ENCODE results near the gene CCDC121. TPM values are rescaled to one million over a fixed set of nuclear protein-coding genes. Genes with fewer than 3 reads are reported as not detected.
"Not testable (repeated sequence)": the region's sequence is repeated elsewhere in the genome, so short reads cannot be mapped to it uniquely, and the experiment has no call there.

The CCDC121 gene
- total RNA-seq, 5 donors from 2014 or later (not counting 1 experiment from before 2014, with no cell fraction given), result 0.49 to 1.4 (median 1.2) TPM

GRCh38 chr2:27615316-27615715 is 13.5 kb downstream of the CCDC121 start:
- H3K36me3 ChIP-seq (ENCODE audit: control insufficient read depth in 2 of 2, extremely low read depth in 1 of 2, insufficient read depth in 1 of 2, low read length in 1 of 2), result peaks cover 4 to 75% of the 10 kb centered on the region in 2 donors
- Mint-ChIP-seq H3K4me3 (no peak overlapping the region), H3K9me3 (no peaks in the 10 kb centered on the region), H3K27me3 (no peaks in the 10 kb centered on the region), H3K4me1 (peaks cover 3 to 10% (median 4%) of the 10 kb centered on the region in 3 donors), H3K27ac (no peak overlapping the region), H3K36me3 (peaks cover 54% of the 10 kb centered on the region)
- DNase-seq (no peak), ATAC-seq (replicated peaks in 1 of 4) (no peak)
- no peak overlapping the region for H3K27ac ChIP-seq (ENCODE audit: low read length)
- H3K27me3 ChIP-seq (replicated peaks in 1 of 2; ENCODE audit: control insufficient read depth in 2 of 2, extremely low read depth in 1 of 2, insufficient read depth in 2 of 2, low read length in 1 of 2), result no peaks in the 10 kb centered on the region
- no peaks in the 10 kb centered on the region for H3K9me3 ChIP-seq
- WGBS (ENCODE audit: insufficient coverage), result 100% methylated on average over 3 of the region's 3 CpGs
- CTCF ChIA-PET, result no interaction called here
- no peaks in the 10 kb centered on the region for H3K4me1 ChIP-seq (ENCODE audit: control insufficient read depth in 1 of 2, extremely low read depth in 1 of 2, insufficient read depth in 2 of 2, low read length in 2 of 2)
- no peak overlapping the region for H3K4me3 ChIP-seq (ENCODE audit: control insufficient read depth in 1 of 2, extremely low read depth in 1 of 2, low read length in 1 of 2)
- POLR2A ChIA-PET, result no interaction called here

GRCh38 chr2:27613985-27614384 is 14.8 kb downstream of the CCDC121 start:
- Histone ChIP-seq H3K36me3 (ENCODE audit: control insufficient read depth in 2 of 2, extremely low read depth in 1 of 2, insufficient read depth in 1 of 2, low read length in 1 of 2) (peaks cover 11 to 78% of the 10 kb centered on the region in 2 donors), H3K9me3 (no peaks in the 10 kb centered on the region), H3K27me3 (replicated peaks in 1 of 2; ENCODE audit: control insufficient read depth in 2 of 2, extremely low read depth in 1 of 2, insufficient read depth in 2 of 2, low read length in 1 of 2) (no peaks in the 10 kb centered on the region), H3K4me3 (ENCODE audit: control insufficient read depth in 1 of 2, extremely low read depth in 1 of 2, low read length in 1 of 2) (no peak overlapping the region), H3K4me1 (ENCODE audit: control insufficient read depth in 1 of 2, extremely low read depth in 1 of 2, insufficient read depth in 2 of 2, low read length in 2 of 2) (no peaks in the 10 kb centered on the region), H3K27ac (ENCODE audit: low read length) (no peak overlapping the region)
- H3K9me3 Mint-ChIP-seq, result no peaks in the 10 kb centered on the region
- ATAC-seq (replicated peaks in 1 of 4) (no peak), DNase-seq (no peak)
- ChIA-PET POLR2A (interaction anchor here in 1 of 2 donors (0.8 kb wide), 1 partner anchor 8 kb away, joined by 3 read pairs; no protein-coding TSS in a partner anchor), CTCF (interaction anchor here in 1 of 2 donors (0.7 kb wide), 1 partner anchor 58 kb away, joined by 4 read pairs; no protein-coding TSS in a partner anchor)
- no peaks in the 10 kb centered on the region for H3K27me3 Mint-ChIP-seq
- peaks cover 49% of the 10 kb centered on the region for H3K36me3 Mint-ChIP-seq
- H3K4me1 Mint-ChIP-seq, result peaks cover 3 to 10% (median 4%) of the 10 kb centered on the region in 3 donors
- no peak overlapping the region for H3K27ac Mint-ChIP-seq
- no peak overlapping the region for H3K4me3 Mint-ChIP-seq
- WGBS (ENCODE audit: insufficient coverage), result no CpG with 5 or more reads among the region's 2 CpGs

- CTCF ChIA-PET, result no interaction called here
- Histone ChIP-seq H3K36me3 (ENCODE audit: control insufficient read depth in 2 of 2, extremely low read depth in 1 of 2, insufficient read depth in 1 of 2, low read length in 1 of 2) (peaks cover 20 to 80% of the 10 kb centered on the region in 2 donors), H3K27me3 (replicated peaks in 1 of 2; ENCODE audit: control insufficient read depth in 2 of 2, extremely low read depth in 1 of 2, insufficient read depth in 2 of 2, low read length in 1 of 2) (no peaks in the 10 kb centered on the region), H3K4me1 (ENCODE audit: control insufficient read depth in 1 of 2, extremely low read depth in 1 of 2, insufficient read depth in 2 of 2, low read length in 2 of 2) (no peaks in the 10 kb centered on the region), H3K27ac (ENCODE audit: low read length) (no peak overlapping the region), H3K4me3 (ENCODE audit: control insufficient read depth in 1 of 2, extremely low read depth in 1 of 2, low read length in 1 of 2) (no peak overlapping the region), H3K9me3 (no peaks in the 10 kb centered on the region)
- no peak for DNase-seq
- H3K4me1 Mint-ChIP-seq, result peaks cover 3 to 7% (median 4%) of the 10 kb centered on the region in 3 donors
- no peak for ATAC-seq (replicated peaks in 1 of 4)
- no peaks in the 10 kb centered on the region for H3K27me3 Mint-ChIP-seq
- no peaks in the 10 kb centered on the region for H3K9me3 Mint-ChIP-seq
- H3K36me3 Mint-ChIP-seq, result peaks cover 55% of the 10 kb centered on the region
- H3K4me3 Mint-ChIP-seq, result no peak overlapping the region
- POLR2A ChIA-PET, result no interaction called here
- 86% methylated on average over 1 of the region's 2 CpGs for WGBS (ENCODE audit: insufficient coverage)
- no peak overlapping the region for H3K27ac Mint-ChIP-seq
Observed at GRCh38 chr2:27606611-27607010, 22.2 kb downstream of the CCDC121 start.

GRCh38 chr2:27596627-27597026 is 32.2 kb downstream of the CCDC121 start:
- Mint-ChIP-seq H3K4me1 (peaks cover 37 to 49% (median 44%) of the 10 kb centered on the region in 3 donors), H3K9me3 (peaks cover 0 to 11% (median 6%) of the 10 kb centered on the region in 3 donors), H3K27me3 (no peaks in the 10 kb centered on the region), H3K27ac (peak overlapping the region in 1 of 2 donors; percentile 58), H3K36me3 (peaks cover 54% of the 10 kb centered on the region), H3K4me3 (no peak overlapping the region)
- Histone ChIP-seq H3K27me3 (replicated peaks in 1 of 2; ENCODE audit: control insufficient read depth in 2 of 2, extremely low read depth in 1 of 2, insufficient read depth in 2 of 2, low read length in 1 of 2) (no peaks in the 10 kb centered on the region), H3K4me3 (ENCODE audit: control insufficient read depth in 1 of 2, extremely low read depth in 1 of 2, low read length in 1 of 2) (no peak overlapping the region), H3K9me3 (no peaks in the 10 kb centered on the region), H3K27ac (ENCODE audit: low read length) (no peak overlapping the region), H3K4me1 (ENCODE audit: control insufficient read depth in 1 of 2, extremely low read depth in 1 of 2, insufficient read depth in 2 of 2, low read length in 2 of 2) (peaks cover 0 to 7% of the 10 kb centered on the region in 2 experiments), H3K36me3 (ENCODE audit: control insufficient read depth in 2 of 2, extremely low read depth in 1 of 2, insufficient read depth in 1 of 2, low read length in 1 of 2) (peaks cover 6 to 31% of the 10 kb centered on the region in 2 donors)
- DNase-seq, result no peak
- CTCF ChIA-PET, result interaction anchor here in 1 of 2 donors (0.6 to 0.8 kb wide), 2 partner anchors 88 to 425 kb away, joined by 3 to 10 read pairs; no protein-coding TSS in a partner anchor
- POLR2A ChIA-PET, result interaction anchor here in 1 of 2 donors (0.6 kb wide), 2 partner anchors 129 to 1300 kb away, joined by 3 to 14 read pairs; no protein-coding TSS in a partner anchor
- ATAC-seq (replicated peaks in 1 of 4), result no peak
- WGBS (ENCODE audit: insufficient coverage), result no CpG with 5 or more reads among the region's 1 CpG

- H3K4me3 ChIP-seq (ENCODE audit: control insufficient read depth in 1 of 2, extremely low read depth in 1 of 2, low read length in 1 of 2); POLR2A ChIA-PET; H3K27ac ChIP-seq (ENCODE audit: low read length); H3K27me3 ChIP-seq (replicated peaks in 1 of 2; ENCODE audit: control insufficient read depth in 2 of 2, extremely low read depth in 1 of 2, insufficient read depth in 2 of 2, low read length in 1 of 2); DNase-seq; H3K4me1 ChIP-seq (ENCODE audit: control insufficient read depth in 1 of 2, extremely low read depth in 1 of 2, insufficient read depth in 2 of 2, low read length in 2 of 2); CTCF ChIA-PET; ATAC-seq (replicated peaks in 1 of 4); H3K4me3 Mint-ChIP-seq; H3K27me3 Mint-ChIP-seq; H3K9me3 ChIP-seq; H3K27ac Mint-ChIP-seq: not testable (repeated sequence)
- H3K36me3 ChIP-seq (ENCODE audit: control insufficient read depth in 2 of 2, extremely low read depth in 1 of 2, insufficient read depth in 1 of 2, low read length in 1 of 2), result peaks cover 6 to 20% of the 10 kb centered on the region in 2 donors
- peaks cover 37 to 52% (median 42%) of the 10 kb centered on the region in 3 donors for H3K4me1 Mint-ChIP-seq
- 96% methylated on average over 3 of the region's 9 CpGs for WGBS (ENCODE audit: insufficient coverage)
- peaks cover 54% of the 10 kb centered on the region for H3K36me3 Mint-ChIP-seq
- peaks cover 0 to 16% (median 10%) of the 10 kb centered on the region in 3 donors for H3K9me3 Mint-ChIP-seq
Observed at GRCh38 chr2:27595412-27595811, 33.4 kb downstream of the CCDC121 start.

GRCh38 chr2:27594020-27594703 is 34.6 kb downstream of the CCDC121 start:
- H3K27me3 ChIP-seq (replicated peaks in 1 of 2; ENCODE audit: control insufficient read depth in 2 of 2, extremely low read depth in 1 of 2, insufficient read depth in 2 of 2, low read length in 1 of 2); H3K9me3 ChIP-seq; POLR2A ChIA-PET; DNase-seq; H3K36me3 ChIP-seq (ENCODE audit: control insufficient read depth in 2 of 2, extremely low read depth in 1 of 2, insufficient read depth in 1 of 2, low read length in 1 of 2); ATAC-seq (replicated peaks in 1 of 4); CTCF ChIA-PET; H3K4me3 ChIP-seq (ENCODE audit: control insufficient read depth in 1 of 2, extremely low read depth in 1 of 2, low read length in 1 of 2); H3K4me3 Mint-ChIP-seq; H3K27ac Mint-ChIP-seq; H3K27ac ChIP-seq (ENCODE audit: low read length); H3K27me3 Mint-ChIP-seq; H3K4me1 ChIP-seq (ENCODE audit: control insufficient read depth in 1 of 2, extremely low read depth in 1 of 2, insufficient read depth in 2 of 2, low read length in 2 of 2): not testable (repeated sequence)
- peaks cover 57% of the 10 kb centered on the region for H3K36me3 Mint-ChIP-seq
- peaks cover 38 to 52% (median 41%) of the 10 kb centered on the region in 3 donors for H3K4me1 Mint-ChIP-seq
- peaks cover 0 to 28% (median 20%) of the 10 kb centered on the region in 3 donors for H3K9me3 Mint-ChIP-seq
- 97% methylated on average over 30 of the region's 45 CpGs for WGBS (ENCODE audit: insufficient coverage)

All from T-cell (primary cell).